H9 (cell line): Measurements from ENCODE around the gene MARCHF3. TPM values are rescaled to one million over a fixed set of nuclear protein-coding genes. Genes with fewer than 3 reads are reported as not detected.

ENCODE experiments used
- DNase-seq: peaks from one replicate; pipeline ENCODE4 v3.0.0-alpha.2; 2017
- H2AFZ ChIP-seq: one replicate; pipeline ENCODE4 v1.6.1; 2013; ENCODE audit warnings: mild to moderate bottlenecking, low read length, control low read depth, moderate library complexity
- H2AK5ac ChIP-seq: 2 replicates; pipeline ENCODE4 v1.6.1; 2013; ENCODE audit warnings: low read length, control low read depth, mixed read lengths; ENCODE audit not compliant: insufficient read length
- H2BK120ac ChIP-seq: one replicate; pipeline ENCODE4 v1.6.1; 2013; ENCODE audit warnings: low read depth, mild to moderate bottlenecking, low read length, control low read depth, inconsistent platforms; ENCODE audit not compliant: poor library complexity, severe bottlenecking
- H2BK12ac ChIP-seq: 2 replicates; pipeline ENCODE4 v1.6.1; 2013; ENCODE audit warnings: low read length, control low read depth, mixed read lengths, low read depth; ENCODE audit not compliant: insufficient read length
- H2BK15ac ChIP-seq: 2 replicates; pipeline ENCODE4 v1.6.1; 2013; ENCODE audit warnings: low read depth, low read length, control low read depth
- H2BK20ac ChIP-seq: one replicate; pipeline ENCODE4 v1.6.1; 2013; ENCODE audit warnings: low read depth, mild to moderate bottlenecking, low read length, control low read depth, inconsistent platforms; ENCODE audit not compliant: poor library complexity, severe bottlenecking
- H2BK5ac ChIP-seq: 2 replicates; pipeline ENCODE4 v1.6.1; 2013; ENCODE audit warnings: low read length, control low read depth, mixed read lengths; ENCODE audit not compliant: insufficient read length
- H3K14ac ChIP-seq: 2 replicates; pipeline ENCODE4 v1.6.1; 2013; ENCODE audit warnings: low read length, control low read depth; ENCODE audit not compliant: insufficient read depth
- H3K18ac ChIP-seq: 2 replicates; pipeline ENCODE4 v1.6.1; 2013; ENCODE audit warnings: low read depth, mild to moderate bottlenecking, mixed read lengths, low read length, control low read depth; ENCODE audit not compliant: insufficient read length
- H3K23ac ChIP-seq: 2 replicates; pipeline ENCODE4 v1.6.1; 2013; ENCODE audit warnings: low read length, control low read depth, mixed read lengths, low read depth; ENCODE audit not compliant: insufficient read length
- H3K23me2 ChIP-seq: 2 replicates; pipeline ENCODE4 v1.6.1; 2013; ENCODE audit warnings: low read depth, mild to moderate bottlenecking, mixed read lengths, low read length, control low read depth; ENCODE audit not compliant: insufficient read length, poor library complexity, severe bottlenecking
- H3K27ac ChIP-seq: 2 replicates; pipeline ENCODE4 v1.5.1; 2013; ENCODE audit warnings: low read length, control low read depth, mixed read lengths, low read depth; ENCODE audit not compliant: insufficient read length
- H3K27me3 ChIP-seq: 2 replicates; pipeline ENCODE4 v1.6.1; 2013; ENCODE audit warnings: low read length, control low read depth, inconsistent platforms; ENCODE audit not compliant: insufficient read depth
- H3K4ac ChIP-seq: 2 replicates; pipeline ENCODE4 v1.6.1; 2013; ENCODE audit warnings: low read depth, mild to moderate bottlenecking, control low read depth, inconsistent platforms, low read length, moderate library complexity
- H3K4me1 ChIP-seq: 2 replicates; pipeline ENCODE4 v1.6.1; 2013; ENCODE audit warnings: low read length, control low read depth, inconsistent platforms; ENCODE audit not compliant: insufficient read depth
- H3K4me2 ChIP-seq: 2 replicates; pipeline ENCODE4 v1.6.1; 2013; ENCODE audit warnings: low read length, control low read depth, mixed read lengths; ENCODE audit not compliant: insufficient read length, insufficient read depth
- H3K56ac ChIP-seq: 2 replicates; pipeline ENCODE4 v1.6.1; 2013; ENCODE audit warnings: low read depth, mild to moderate bottlenecking, mixed read lengths, low read length, control low read depth; ENCODE audit not compliant: insufficient read length
- H3K79me1 ChIP-seq: 2 replicates; pipeline ENCODE4 v1.6.1; 2013; ENCODE audit warnings: low read depth, mild to moderate bottlenecking, moderate library complexity, low read length, control low read depth, inconsistent platforms; ENCODE audit not compliant: insufficient read depth, poor library complexity, severe bottlenecking
- H3K79me2 ChIP-seq: 2 replicates; pipeline ENCODE4 v1.6.1; 2013; ENCODE audit warnings: low read length, control low read depth, inconsistent platforms; ENCODE audit not compliant: insufficient read depth
- H3K9ac ChIP-seq: 2 replicates; pipeline ENCODE4 v1.6.1; 2013; ENCODE audit warnings: low read length, control low read depth, mixed read lengths; ENCODE audit not compliant: insufficient read length; ENCODE audit errors: extremely low read depth
- H3K9me3 ChIP-seq: one replicate; pipeline ENCODE4 v1.6.1; 2013; ENCODE audit warnings: low read depth, low read length, inconsistent platforms; ENCODE audit not compliant: control insufficient read depth
- H3T11ph ChIP-seq: one replicate; pipeline ENCODE4 v1.6.1; 2013; ENCODE audit warnings: mild to moderate bottlenecking, low read length, control low read depth, inconsistent platforms
- H4K20me1 ChIP-seq: one replicate; pipeline ENCODE4 v1.6.1; 2013; ENCODE audit not compliant: control insufficient read depth, insufficient read length, insufficient read depth
- H4K5ac ChIP-seq: 2 replicates; pipeline ENCODE4 v1.6.1; 2013; ENCODE audit warnings: low read depth, mild to moderate bottlenecking, mixed read lengths, low read length, control low read depth; ENCODE audit not compliant: insufficient read length
- H4K8ac ChIP-seq: replicated peaks from 2 replicates; pipeline ENCODE4 v1.6.1; 2013; ENCODE audit warnings: low read length, control low read depth, mixed read lengths, low read depth; ENCODE audit not compliant: insufficient read length
- H4K91ac ChIP-seq: 2 replicates; pipeline ENCODE4 v1.6.1; 2013; ENCODE audit warnings: low read depth, mild to moderate bottlenecking, moderate library complexity, mixed read lengths, low read length, control low read depth; ENCODE audit not compliant: insufficient read length
- H3K27ac Mint-ChIP-seq, 3 experiments: 2 replicates in 2 of 3; 3 replicates in 1 of 3; pipeline ENCODE4 v1.8.0; 2020 to 2021; ENCODE audit warnings: mixed read lengths in 3 of 3, mild to moderate bottlenecking in 1 of 3, moderate library complexity in 1 of 3
- H3K27me3 Mint-ChIP-seq: 2 replicates; pipeline ENCODE4 v1.8.0; 2021; ENCODE audit warnings: low read depth, mild to moderate bottlenecking, moderate library complexity, mixed read lengths
- H3K36me3 Mint-ChIP-seq, 3 experiments: 2 replicates in 2 of 3; 3 replicates in 1 of 3; pipeline ENCODE4 v1.8.0; 2020 to 2021; ENCODE audit warnings: low read depth in 3 of 3, mixed read lengths in 3 of 3; ENCODE audit not compliant: insufficient read depth in 1 of 3
- H3K4me1 Mint-ChIP-seq, 2 experiments: 2 replicates each; pipeline ENCODE4 v1.8.0; 2020; ENCODE audit warnings: mixed read lengths in 2 of 2
- H3K4me3 Mint-ChIP-seq, 2 experiments: 2 replicates in 1 of 2; 3 replicates in 1 of 2; pipeline ENCODE4 v1.8.0; 2020 to 2021; ENCODE audit warnings: mild to moderate bottlenecking in 2 of 2, mixed read lengths in 2 of 2, moderate library complexity in 1 of 2
- H3K9me3 Mint-ChIP-seq, 2 experiments: 2 replicates in 1 of 2; 3 replicates in 1 of 2; pipeline ENCODE4 v1.8.0; 2020; ENCODE audit warnings: mild to moderate bottlenecking in 2 of 2, mixed read lengths in 2 of 2, moderate library complexity in 1 of 2
- WGBS: extraction: QIAGEN DNeasy Blood & Tissue Kit; methylation state at CpG from one replicate; pipeline ENCODE4 v1.1.7; 2013; ENCODE audit warnings: missing lambda C conversion rate, low lambda C conversion rate, mixed read lengths; ENCODE audit not compliant: insufficient read length; ENCODE audit errors: extremely low coverage; 5-methylcytosine and 5-hydroxymethylcytosine counted together
- total RNA-seq: library from RNA; stranded (reverse); gene quantifications from 2 replicates; pipeline ENCODE4 v1.2.1, GENCODE V29; 2021
- TF ChIP-seq, protein P1 (sequence below): fragments of 200-600 bp; sonication (generic); conservative IDR thresholded peaks from 3 replicates; pipeline ENCODE4 v1.8.0; 2021; ENCODE audit warnings: antibody characterized with exemption, mild to moderate bottlenecking

Gene MARCHF3
- total RNA-seq, 1 experiment from 2014 or later: 17.7 TPM

DNA sequence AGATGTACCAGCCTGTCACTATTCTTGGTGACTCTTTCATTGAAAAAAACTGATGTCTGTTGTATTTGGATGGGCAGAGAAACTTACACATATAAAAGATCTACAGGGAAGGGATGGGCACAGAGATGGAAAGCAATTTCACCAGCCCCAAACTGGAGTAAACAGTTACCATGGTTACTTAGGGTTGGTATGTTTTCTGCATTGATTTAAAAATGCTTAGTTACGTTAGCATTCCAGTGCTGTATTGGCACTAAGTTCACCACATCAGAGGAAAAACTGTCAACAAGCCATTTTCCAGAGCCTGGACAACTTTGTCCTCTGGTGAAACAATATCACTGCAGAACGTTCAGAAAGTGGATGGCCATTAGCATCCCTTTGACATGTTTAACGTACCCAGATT is 28.0 kb downstream of the MARCHF3 start:
- WGBS: no CpG with 5 or more reads among the region's 3 CpGs
- Histone ChIP-seq H2AK5ac (no peak overlapping the region), H2BK12ac (no peak overlapping the region), H4K5ac (no peak overlapping the region), H4K91ac (no peak overlapping the region), H3K56ac (no peak overlapping the region), H4K20me1 (no peaks in the 10 kb centered on the region), H3K4me2 (no peak overlapping the region), H2BK5ac (no peak overlapping the region), H3K27ac (no peak overlapping the region), H3K23me2 (no peaks in the 10 kb centered on the region), H3K9ac (no peak overlapping the region), H3K23ac (no peak overlapping the region), H2BK15ac (no peak overlapping the region), H2BK120ac (no peak overlapping the region), H2AFZ (no peak overlapping the region), H3K27me3 (no peaks in the 10 kb centered on the region), H3K9me3 (no peaks in the 10 kb centered on the region), H3T11ph (no peak overlapping the region), H2BK20ac (no peak overlapping the region), H4K8ac (no peak overlapping the region), H3K18ac (no peak overlapping the region), H3K4ac (no peak overlapping the region), H3K14ac (no peak overlapping the region), H3K79me2 (no peaks in the 10 kb centered on the region), H3K4me1 (peaks cover 6% of the 10 kb centered on the region; the same call in 1 of the 2 replicates), H3K79me1 (no peaks in the 10 kb centered on the region)
- Mint-ChIP-seq H3K27me3 (no peaks in the 10 kb centered on the region), H3K4me1 (peaks cover 0 to 8% of the 10 kb centered on the region in 2 experiments; a peak in 2 of 4 replicates), H3K4me3 (no peak overlapping the region), H3K27ac (no peak overlapping the region), H3K9me3 (no peaks in the 10 kb centered on the region), H3K36me3 (no peaks in the 10 kb centered on the region; a peak in 1 of 7 replicates)
- no peak for DNase-seq
- TF ChIP-seq, protein P1, sequence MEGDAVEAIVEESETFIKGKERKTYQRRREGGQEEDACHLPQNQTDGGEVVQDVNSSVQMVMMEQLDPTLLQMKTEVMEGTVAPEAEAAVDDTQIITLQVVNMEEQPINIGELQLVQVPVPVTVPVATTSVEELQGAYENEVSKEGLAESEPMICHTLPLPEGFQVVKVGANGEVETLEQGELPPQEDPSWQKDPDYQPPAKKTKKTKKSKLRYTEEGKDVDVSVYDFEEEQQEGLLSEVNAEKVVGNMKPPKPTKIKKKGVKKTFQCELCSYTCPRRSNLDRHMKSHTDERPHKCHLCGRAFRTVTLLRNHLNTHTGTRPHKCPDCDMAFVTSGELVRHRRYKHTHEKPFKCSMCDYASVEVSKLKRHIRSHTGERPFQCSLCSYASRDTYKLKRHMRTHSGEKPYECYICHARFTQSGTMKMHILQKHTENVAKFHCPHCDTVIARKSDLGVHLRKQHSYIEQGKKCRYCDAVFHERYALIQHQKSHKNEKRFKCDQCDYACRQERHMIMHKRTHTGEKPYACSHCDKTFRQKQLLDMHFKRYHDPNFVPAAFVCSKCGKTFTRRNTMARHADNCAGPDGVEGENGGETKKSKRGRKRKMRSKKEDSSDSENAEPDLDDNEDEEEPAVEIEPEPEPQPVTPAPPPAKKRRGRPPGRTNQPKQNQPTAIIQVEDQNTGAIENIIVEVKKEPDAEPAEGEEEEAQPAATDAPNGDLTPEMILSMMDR: no peak
